GM12874 (cell line): ENCODE data around the gene PRKG1.

ENCODE experiments used
- CTCF ChIP-seq: IDR thresholded peaks from 2 replicates; pipeline ENCODE4 v1.5.1; 2011; ENCODE audit warnings: low read depth, mild to moderate bottlenecking, control low read depth, low read length, moderate library complexity; ENCODE audit not compliant: insufficient read depth

Gene PRKG1

GRCh38 chr10:51196508-51197175 lies 122.4 kb downstream of the PRKG1 start:
- TF ChIP-seq CTCF: no peak

GRCh38 chr10:51198170-51198569 lies 123.9 kb downstream of the PRKG1 start:
- no peak for TF ChIP-seq CTCF

- TF ChIP-seq CTCF: no peak
Measured at GRCh38 chr10:51201947-51202346, 127.7 kb downstream of the PRKG1 start.

GRCh38 chr10:51203359-51203758 lies 129.1 kb downstream of the PRKG1 start:
- TF ChIP-seq CTCF: no peak

- TF ChIP-seq CTCF: no peak
Measured at GRCh38 chr10:51204066-51204465, 129.8 kb downstream of the PRKG1 start.

- no peak for TF ChIP-seq CTCF
Measured at GRCh38 chr10:51204701-51205100, 130.4 kb downstream of the PRKG1 start.

GRCh38 chr10:51206500-51206899 lies 132.2 kb downstream of the PRKG1 start:
- no peak for TF ChIP-seq CTCF
